GM18520 (cell line): ENCODE results near the gene SULT2B1.

Experiments used
- ATAC-seq: cut with Tn5 transposase; IDR thresholded peaks from one replicate; pipeline ENCODE4 v1.9.1; 2021; ENCODE audit not compliant: unreplicated experiment

Gene SULT2B1

DNA sequence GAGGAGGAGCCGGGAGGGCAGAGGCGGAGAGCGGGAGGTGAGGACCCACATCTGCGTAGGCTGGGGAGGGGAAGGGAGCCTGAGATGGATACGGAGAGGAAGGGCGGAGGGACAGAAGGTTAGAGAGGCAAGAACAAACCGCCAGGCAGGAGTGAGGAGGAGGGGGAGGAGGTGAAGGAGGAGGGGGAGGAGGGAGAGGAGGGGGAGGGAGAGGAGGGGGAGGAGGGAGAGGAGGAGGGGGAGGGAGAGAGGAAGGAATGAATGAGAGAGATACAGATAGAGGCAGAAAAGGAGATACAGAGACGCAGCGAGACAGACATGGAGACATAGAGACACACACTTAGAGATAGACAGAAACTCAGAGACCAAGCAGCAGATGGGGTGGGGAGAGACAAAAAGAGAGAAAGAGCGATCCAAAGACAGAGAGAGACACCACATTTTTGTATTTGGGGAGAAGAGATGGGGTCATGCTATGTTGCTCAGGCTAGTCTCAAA, 94.8 kb downstream of the SULT2B1 start:
- ATAC-seq, result no peak

DNA sequence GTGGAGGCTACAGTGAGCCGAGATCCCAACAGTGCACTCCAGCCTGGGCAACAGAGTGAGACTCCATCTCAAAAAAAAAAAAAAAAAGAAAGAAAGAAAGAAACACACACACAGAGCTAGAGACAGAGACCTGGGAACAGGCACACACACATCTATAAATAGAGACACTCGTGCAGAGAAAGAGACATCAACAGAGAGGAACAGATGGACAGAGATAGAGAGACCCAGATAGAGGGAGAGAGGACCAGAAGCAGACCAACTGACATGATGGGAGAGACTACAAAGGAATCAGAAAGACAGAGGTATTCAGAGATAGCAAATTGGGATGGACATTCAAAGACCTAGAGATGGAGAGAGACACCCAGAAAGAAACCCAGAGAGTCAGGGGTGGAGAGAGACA, 96.2 kb downstream of the SULT2B1 start:
- no peak for ATAC-seq
